Neural cell (in vitro differentiated cells): ENCODE measurements around the gene FGD5. TPM values are rescaled to one million over a fixed set of nuclear protein-coding genes. Genes with fewer than 3 reads are reported as not detected.
"Not testable (repeated sequence)": the region's sequence is repeated elsewhere in the genome, so short reads cannot be mapped to it uniquely, and the experiment has no call there.

ENCODE experiments used
- H2AFZ ChIP-seq: fragments of 200-600, 300-800 bp; sonication (generic), shearing (Covaris generic); 2 replicates; pipeline ENCODE4 v1.6.0; 2014; ENCODE audit warnings: low read depth, mild to moderate bottlenecking, antibody characterized with exemption, low read length, moderate library complexity
- H3F3A ChIP-seq: fragments of 200-600 bp; shearing (Covaris generic); 2 replicates; pipeline ENCODE4 v1.6.1; 2016; ENCODE audit warnings: mild to moderate bottlenecking, moderate library complexity, mixed read lengths, antibody characterized with exemption, low read length; ENCODE audit not compliant: insufficient read depth, poor library complexity, severe bottlenecking
- H3K27ac ChIP-seq: fragments of 200-600, 300-800 bp; sonication (generic), shearing (Covaris generic); 2 replicates; pipeline ENCODE4 v1.5.1; 2014; ENCODE audit warnings: mild to moderate bottlenecking, low read length, moderate library complexity
- H3K27me3 ChIP-seq: fragments of 300-800, 200-600 bp; sonication (generic), shearing (Covaris generic); 2 replicates; pipeline ENCODE4 v1.6.0; 2014; ENCODE audit warnings: mild to moderate bottlenecking, low read depth, low read length, moderate library complexity; ENCODE audit not compliant: insufficient read depth
- H3K36me3 ChIP-seq: fragments of 300-800, 200-600 bp; sonication (generic), shearing (Covaris generic); 2 replicates; pipeline ENCODE4 v1.5.1; 2014; ENCODE audit warnings: mild to moderate bottlenecking, antibody characterized with exemption, low read length, moderate library complexity; ENCODE audit not compliant: insufficient read depth
- H3K4me2 ChIP-seq: fragments of 300-800, 200-600 bp; sonication (generic), shearing (Covaris generic); 2 replicates; pipeline ENCODE4 v1.6.0; 2014; ENCODE audit warnings: mild to moderate bottlenecking, low read length
- H3K4me3 ChIP-seq: fragments of 300-800, 200-600 bp; sonication (generic), shearing (Covaris generic); 2 replicates; pipeline ENCODE4 v1.5.1; 2014; ENCODE audit warnings: mild to moderate bottlenecking, low read length, moderate library complexity
- H3K79me2 ChIP-seq: fragments of 200-600 bp; shearing (Covaris generic); replicated peaks from 2 replicates; pipeline ENCODE4 v1.6.0; 2014; ENCODE audit warnings: mild to moderate bottlenecking, low read length, moderate library complexity; ENCODE audit not compliant: insufficient read depth
- H3K9ac ChIP-seq: fragments of 300-800, 200-600 bp; sonication (generic), shearing (Covaris generic); 2 replicates; pipeline ENCODE4 v1.6.1; 2016; ENCODE audit warnings: mild to moderate bottlenecking, low read length, mixed read lengths
- H3K9me2 ChIP-seq: fragments of 200-600 bp; shearing (Covaris generic); 2 replicates; pipeline ENCODE4 v1.6.1; 2016; ENCODE audit warnings: mild to moderate bottlenecking, low read length, mixed read lengths; ENCODE audit not compliant: insufficient read depth
- H3K9me3 ChIP-seq: fragments of 200-600, 300-800 bp; sonication (generic), shearing (Covaris generic); 2 replicates; pipeline ENCODE4 v1.6.1; 2016; ENCODE audit warnings: mild to moderate bottlenecking, mixed run types, low read length, moderate library complexity, mixed read lengths
- H4K20me1 ChIP-seq: fragments of 200-600 bp; shearing (Covaris generic); 2 replicates; pipeline ENCODE4 v1.6.1; 2016; ENCODE audit warnings: mild to moderate bottlenecking, mixed run types; ENCODE audit not compliant: insufficient read depth
- EP300 ChIP-seq: fragments of 450-650 bp; conservative IDR thresholded peaks from 2 replicates; pipeline ENCODE4 v1.6.1; 2014; ENCODE audit warnings: antibody characterized with exemption, mild to moderate bottlenecking, moderate library complexity; ENCODE audit not compliant: poor library complexity, severe bottlenecking
- EZH2 ChIP-seq: fragments of 200-600, 300-800 bp; shearing (Covaris generic), sonication (generic); IDR thresholded peaks from 2 replicates; pipeline ENCODE4 v1.6.1; 2014; ENCODE audit warnings: antibody characterized with exemption, low read length, borderline replicate concordance, mild to moderate bottlenecking; ENCODE audit not compliant: insufficient read depth, poor library complexity, severe bottlenecking
- MXI1 ChIP-seq: fragments of 450-650 bp; conservative IDR thresholded peaks from 2 replicates; pipeline ENCODE4 v1.6.1; 2014; ENCODE audit warnings: antibody characterized with exemption, mild to moderate bottlenecking; ENCODE audit not compliant: poor library complexity, severe bottlenecking
- POLR2AphosphoS5 ChIP-seq: IDR thresholded peaks from 2 replicates; pipeline ENCODE4 v1.6.1; 2012
- RAD21 ChIP-seq: fragments of 450-650 bp; conservative IDR thresholded peaks from 2 replicates; pipeline ENCODE4 v1.6.1; 2014; ENCODE audit warnings: antibody characterized with exemption, mild to moderate bottlenecking, moderate library complexity
- SMC3 ChIP-seq: fragments of 450-650 bp; conservative IDR thresholded peaks from 2 replicates; pipeline ENCODE4 v1.6.1; 2014; ENCODE audit warnings: antibody characterized with exemption, mild to moderate bottlenecking, moderate library complexity; ENCODE audit not compliant: poor library complexity
- TAF1 ChIP-seq: IDR thresholded peaks from 2 replicates; pipeline ENCODE4 v1.6.1; 2012; ENCODE audit warnings: low read depth
- polyA plus RNA-seq: library from polyadenylated mRNA; depleted of rRNA; stranded (reverse); fragments of >200 nt; gene quantifications from 2 replicates; pipeline ENCODE4 v1.2.3, GENCODE V29; 2014
- TF ChIP-seq, protein P1 (sequence below): IDR thresholded peaks from 2 replicates; pipeline ENCODE4 v1.6.1; 2012; ENCODE audit warnings: borderline replicate concordance
- TF ChIP-seq, protein P2 (sequence below): fragments of 450-650 bp; IDR thresholded peaks from 2 replicates; pipeline ENCODE4 v1.5.1; 2014; ENCODE audit warnings: antibody characterized with exemption, mild to moderate bottlenecking, moderate library complexity; ENCODE audit not compliant: poor library complexity, severe bottlenecking

Gene FGD5
- polyA plus RNA-seq, 1 donor from 2014 or later = not detected

GRCh38 chr3:14900881-14901873 is 82.4 kb downstream of the FGD5 start:
- no peaks in the 10 kb centered on the region for H3K79me2 ChIP-seq
- no peak overlapping the region for H3K4me3 ChIP-seq
- TF ChIP-seq MXI1 (no peak), POLR2AphosphoS5 (no peak), EP300 (no peak), EZH2 (no peak), SMC3 (no peak), RAD21 (no peak), TAF1 (no peak)
- TF ChIP-seq, protein P1, sequence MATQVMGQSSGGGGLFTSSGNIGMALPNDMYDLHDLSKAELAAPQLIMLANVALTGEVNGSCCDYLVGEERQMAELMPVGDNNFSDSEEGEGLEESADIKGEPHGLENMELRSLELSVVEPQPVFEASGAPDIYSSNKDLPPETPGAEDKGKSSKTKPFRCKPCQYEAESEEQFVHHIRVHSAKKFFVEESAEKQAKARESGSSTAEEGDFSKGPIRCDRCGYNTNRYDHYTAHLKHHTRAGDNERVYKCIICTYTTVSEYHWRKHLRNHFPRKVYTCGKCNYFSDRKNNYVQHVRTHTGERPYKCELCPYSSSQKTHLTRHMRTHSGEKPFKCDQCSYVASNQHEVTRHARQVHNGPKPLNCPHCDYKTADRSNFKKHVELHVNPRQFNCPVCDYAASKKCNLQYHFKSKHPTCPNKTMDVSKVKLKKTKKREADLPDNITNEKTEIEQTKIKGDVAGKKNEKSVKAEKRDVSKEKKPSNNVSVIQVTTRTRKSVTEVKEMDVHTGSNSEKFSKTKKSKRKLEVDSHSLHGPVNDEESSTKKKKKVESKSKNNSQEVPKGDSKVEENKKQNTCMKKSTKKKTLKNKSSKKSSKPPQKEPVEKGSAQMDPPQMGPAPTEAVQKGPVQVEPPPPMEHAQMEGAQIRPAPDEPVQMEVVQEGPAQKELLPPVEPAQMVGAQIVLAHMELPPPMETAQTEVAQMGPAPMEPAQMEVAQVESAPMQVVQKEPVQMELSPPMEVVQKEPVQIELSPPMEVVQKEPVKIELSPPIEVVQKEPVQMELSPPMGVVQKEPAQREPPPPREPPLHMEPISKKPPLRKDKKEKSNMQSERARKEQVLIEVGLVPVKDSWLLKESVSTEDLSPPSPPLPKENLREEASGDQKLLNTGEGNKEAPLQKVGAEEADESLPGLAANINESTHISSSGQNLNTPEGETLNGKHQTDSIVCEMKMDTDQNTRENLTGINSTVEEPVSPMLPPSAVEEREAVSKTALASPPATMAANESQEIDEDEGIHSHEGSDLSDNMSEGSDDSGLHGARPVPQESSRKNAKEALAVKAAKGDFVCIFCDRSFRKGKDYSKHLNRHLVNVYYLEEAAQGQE = no peak
- TF ChIP-seq, protein P2, sequence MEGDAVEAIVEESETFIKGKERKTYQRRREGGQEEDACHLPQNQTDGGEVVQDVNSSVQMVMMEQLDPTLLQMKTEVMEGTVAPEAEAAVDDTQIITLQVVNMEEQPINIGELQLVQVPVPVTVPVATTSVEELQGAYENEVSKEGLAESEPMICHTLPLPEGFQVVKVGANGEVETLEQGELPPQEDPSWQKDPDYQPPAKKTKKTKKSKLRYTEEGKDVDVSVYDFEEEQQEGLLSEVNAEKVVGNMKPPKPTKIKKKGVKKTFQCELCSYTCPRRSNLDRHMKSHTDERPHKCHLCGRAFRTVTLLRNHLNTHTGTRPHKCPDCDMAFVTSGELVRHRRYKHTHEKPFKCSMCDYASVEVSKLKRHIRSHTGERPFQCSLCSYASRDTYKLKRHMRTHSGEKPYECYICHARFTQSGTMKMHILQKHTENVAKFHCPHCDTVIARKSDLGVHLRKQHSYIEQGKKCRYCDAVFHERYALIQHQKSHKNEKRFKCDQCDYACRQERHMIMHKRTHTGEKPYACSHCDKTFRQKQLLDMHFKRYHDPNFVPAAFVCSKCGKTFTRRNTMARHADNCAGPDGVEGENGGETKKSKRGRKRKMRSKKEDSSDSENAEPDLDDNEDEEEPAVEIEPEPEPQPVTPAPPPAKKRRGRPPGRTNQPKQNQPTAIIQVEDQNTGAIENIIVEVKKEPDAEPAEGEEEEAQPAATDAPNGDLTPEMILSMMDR = no peak
- no peaks in the 10 kb centered on the region for H3K9me3 ChIP-seq
- H3F3A ChIP-seq = no peaks in the 10 kb centered on the region
- no peaks in the 10 kb centered on the region for H3K27me3 ChIP-seq
- H3K4me2 ChIP-seq = no peak overlapping the region
- no peak overlapping the region for H2AFZ ChIP-seq
- no peaks in the 10 kb centered on the region for H4K20me1 ChIP-seq
- H3K27ac ChIP-seq = no peak overlapping the region
- H3K36me3 ChIP-seq = no peaks in the 10 kb centered on the region
- no peaks in the 10 kb centered on the region for H3K9me2 ChIP-seq
- no peak overlapping the region for H3K9ac ChIP-seq

- no peaks in the 10 kb centered on the region for H3K36me3 ChIP-seq
Measured at GRCh38 chr3:14902719-14903118, 84.0 kb downstream of the FGD5 start.

GRCh38 chr3:14903501-14903900 is 84.7 kb downstream of the FGD5 start:
- H3K9me2 ChIP-seq, H3K27me3 ChIP-seq, H4K20me1 ChIP-seq, H3K4me3 ChIP-seq, H3K79me2 ChIP-seq, H3K27ac ChIP-seq, H3K4me2 ChIP-seq, H3K9ac ChIP-seq, H2AFZ ChIP-seq, H3F3A ChIP-seq, H3K9me3 ChIP-seq, H3K36me3 ChIP-seq: not testable (repeated sequence)

More at GRCh38 chr3:14902719-14903118, 84.0 kb downstream of the FGD5 start:
- Histone ChIP-seq H2AFZ (no peak overlapping the region), H3K9ac (no peak overlapping the region), H4K20me1 (no peaks in the 10 kb centered on the region), H3K9me3 (no peaks in the 10 kb centered on the region), H3K79me2 (no peaks in the 10 kb centered on the region), H3K27ac (no peak overlapping the region), H3K27me3 (no peaks in the 10 kb centered on the region), H3K4me2 (no peak overlapping the region), H3K4me3 (no peak overlapping the region), H3K9me2 (no peaks in the 10 kb centered on the region), H3F3A (no peaks in the 10 kb centered on the region)
- no peak for TF ChIP-seq SMC3
- no peak for TF ChIP-seq MXI1
- TF ChIP-seq, protein P2 = no peak
